HG03097 (cell line): ENCODE data around the gene TMEM63A.
"Not testable (repeated sequence)": the region's sequence is repeated elsewhere in the genome, so short reads cannot be mapped to it uniquely, and the experiment has no call there.

Experiments
- ATAC-seq: cut with Tn5 transposase; IDR thresholded peaks from one replicate; pipeline ENCODE4 v1.9.1; 2021; ENCODE audit not compliant: unreplicated experiment, low FRiP score

TMEM63A gene

GRCh38 chr1:225823811-225824261 is 58.3 kb downstream of the TMEM63A start:
- no peak for ATAC-seq

- ATAC-seq = no peak
Measured at GRCh38 chr1:225822655-225823403, 59.4 kb downstream of the TMEM63A start.

GRCh38 chr1:225820522-225821120 is 61.6 kb downstream of the TMEM63A start:
- ATAC-seq = no peak

- ATAC-seq = no peak
Measured at GRCh38 chr1:225819346-225820192, 62.6 kb downstream of the TMEM63A start.

GRCh38 chr1:225818229-225818628 is 64.0 kb downstream of the TMEM63A start:
- ATAC-seq = no peak

- ATAC-seq = no peak
Measured at GRCh38 chr1:225817611-225818061, 64.5 kb downstream of the TMEM63A start.

GRCh38 chr1:225816643-225817538 is 65.3 kb downstream of the TMEM63A start:
- ATAC-seq = no peak

GRCh38 chr1:225815526-225816178 is 66.5 kb downstream of the TMEM63A start:
- no peak for ATAC-seq

- ATAC-seq = not testable (repeated sequence)
Measured at GRCh38 chr1:225815090-225815489, 67.1 kb downstream of the TMEM63A start.

GRCh38 chr1:225814381-225814780 is 67.8 kb downstream of the TMEM63A start:
- no peak for ATAC-seq

GRCh38 chr1:225813214-225813964 is 68.8 kb downstream of the TMEM63A start:
- ATAC-seq = no peak

- ATAC-seq = no peak
Measured at GRCh38 chr1:225812488-225813213, 69.5 kb downstream of the TMEM63A start.

GRCh38 chr1:225811622-225812487 is 70.3 kb downstream of the TMEM63A start:
- no peak for ATAC-seq

- ATAC-seq = not testable (repeated sequence)
Measured at GRCh38 chr1:225810579-225811538, 71.3 kb downstream of the TMEM63A start.

GRCh38 chr1:225809842-225810578 is 72.2 kb downstream of the TMEM63A start, which contains the start of gene EPHX1:
Gene EPHX1 (plus strand): TSS chr1:225810124. CDS start chr1:225828730, 18,606 bp downstream.
- peak; percentile 96 for ATAC-seq
